HEK293 (cell line): ENCODE data around the gene RHBDL3.

Source experiments
- EGR2 ChIP-seq: fragments of 450-650 bp; formaldehyde crosslinking; IDR thresholded peaks from 2 replicates; pipeline ENCODE4 v1.5.1; 2016; ENCODE audit warnings: low read depth, missing biosample characterization, missing genetic modification characterization
- FEZF1 ChIP-seq: fragments of 450-650 bp; formaldehyde crosslinking; IDR thresholded peaks from 2 replicates; pipeline ENCODE4 v1.5.1; 2016; ENCODE audit warnings: missing biosample characterization, missing genetic modification characterization
- HOXD13 ChIP-seq: sonication (generic); formaldehyde crosslinking; IDR thresholded peaks from 2 replicates; pipeline ENCODE4 v1.8.0; 2022; ENCODE audit warnings: missing genetic modification reagents, borderline replicate concordance
- MEIS1 ChIP-seq: sonication (generic); formaldehyde crosslinking; IDR thresholded peaks from 2 replicates; pipeline ENCODE4 v1.8.1; 2022; ENCODE audit warnings: missing genetic modification reagents, mild to moderate bottlenecking, borderline replicate concordance
- MYNN ChIP-seq: fragments of 450-650 bp; formaldehyde crosslinking; IDR thresholded peaks from 2 replicates; pipeline ENCODE4 v1.5.1; 2016; ENCODE audit warnings: missing biosample characterization, missing genetic modification characterization, borderline replicate concordance
- OSR2 ChIP-seq: fragments of 450-650 bp; formaldehyde crosslinking; IDR thresholded peaks from 2 replicates; pipeline ENCODE4 v1.5.1; 2016; ENCODE audit warnings: missing biosample characterization, missing genetic modification characterization
- SCRT1 ChIP-seq: fragments of 450-650 bp; formaldehyde crosslinking; IDR thresholded peaks from 2 replicates; pipeline ENCODE4 v1.5.1; 2016; ENCODE audit warnings: missing biosample characterization, missing genetic modification characterization, borderline replicate concordance
- TSHZ1 ChIP-seq: fragments of 450-650 bp; formaldehyde crosslinking; IDR thresholded peaks from 2 replicates; pipeline ENCODE4 v1.5.1; 2016; ENCODE audit warnings: missing biosample characterization, missing genetic modification characterization, borderline replicate concordance
- WT1 ChIP-seq: fragments of 450-650 bp; formaldehyde crosslinking; IDR thresholded peaks from 2 replicates; pipeline ENCODE4 v1.5.1; 2016; ENCODE audit warnings: missing biosample characterization, missing genetic modification characterization
- ZBTB17 ChIP-seq: fragments of 450-650 bp; formaldehyde crosslinking; IDR thresholded peaks from 2 replicates; pipeline ENCODE4 v1.5.1; 2016; ENCODE audit warnings: missing biosample characterization, missing genetic modification characterization
- ZBTB20 ChIP-seq: fragments of 450-650 bp; formaldehyde crosslinking; IDR thresholded peaks from 2 replicates; pipeline ENCODE4 v1.5.1; 2016; ENCODE audit warnings: missing biosample characterization, missing genetic modification characterization
- ZEB2 ChIP-seq: fragments of 450-650 bp; formaldehyde crosslinking; IDR thresholded peaks from 2 replicates; pipeline ENCODE4 v1.5.1; 2016; ENCODE audit warnings: missing biosample characterization, missing genetic modification characterization
- ZNF112 ChIP-seq: fragments of 450-650 bp; formaldehyde crosslinking; IDR thresholded peaks from 2 replicates; pipeline ENCODE4 v1.5.0; 2017; ENCODE audit warnings: missing biosample characterization, missing genetic modification characterization
- ZNF121 ChIP-seq: fragments of 450-650 bp; formaldehyde crosslinking; IDR thresholded peaks from 2 replicates; pipeline ENCODE4 v1.5.1; 2016; ENCODE audit warnings: missing biosample characterization, missing genetic modification characterization
- ZNF132 ChIP-seq: fragments of 450-650 bp; formaldehyde crosslinking; IDR thresholded peaks from 2 replicates; pipeline ENCODE4 v1.5.1; 2017; ENCODE audit warnings: missing biosample characterization, missing genetic modification characterization, borderline replicate concordance
- ZNF133 ChIP-seq: fragments of 450-650 bp; formaldehyde crosslinking; IDR thresholded peaks from 2 replicates; pipeline ENCODE4 v1.5.1; 2016; ENCODE audit warnings: missing biosample characterization, missing genetic modification characterization
- ZNF16 ChIP-seq: fragments of 450-650 bp; formaldehyde crosslinking; IDR thresholded peaks from 2 replicates; pipeline ENCODE4 v1.5.1; 2016; ENCODE audit warnings: low read depth, missing biosample characterization, missing genetic modification characterization
- ZNF174 ChIP-seq: fragments of 450-650 bp; formaldehyde crosslinking; IDR thresholded peaks from 2 replicates; pipeline ENCODE4 v1.5.0; 2017; ENCODE audit warnings: missing biosample characterization, mild to moderate bottlenecking, missing genetic modification characterization
- ZNF221 ChIP-seq: fragments of 450-650 bp; formaldehyde crosslinking; IDR thresholded peaks from 2 replicates; pipeline ENCODE4 v1.5.1; 2017; ENCODE audit warnings: missing biosample characterization, missing genetic modification characterization, borderline replicate concordance
- ZNF223 ChIP-seq: fragments of 450-650 bp; formaldehyde crosslinking; IDR thresholded peaks from 2 replicates; pipeline ENCODE4 v1.5.1; 2016; ENCODE audit warnings: missing biosample characterization, missing genetic modification characterization
- ZNF366 ChIP-seq: fragments of 450-650 bp; formaldehyde crosslinking; conservative IDR thresholded peaks from 2 replicates; pipeline ENCODE4 v1.5.1; 2016; ENCODE audit warnings: missing biosample characterization, missing genetic modification characterization
- ZNF501 ChIP-seq: fragments of 450-650 bp; formaldehyde crosslinking; IDR thresholded peaks from 2 replicates; pipeline ENCODE4 v1.5.1; 2016; ENCODE audit warnings: missing biosample characterization, missing genetic modification characterization
- ZNF600 ChIP-seq: fragments of 450-650 bp; formaldehyde crosslinking; IDR thresholded peaks from 2 replicates; pipeline ENCODE4 v1.5.1; 2016; ENCODE audit warnings: missing biosample characterization, missing genetic modification characterization
- ZNF626 ChIP-seq: fragments of 450-650 bp; sonication (Bioruptor Pico); formaldehyde crosslinking; IDR thresholded peaks from 2 replicates; pipeline ENCODE4 v1.5.1; 2018; ENCODE audit warnings: missing biosample characterization, missing genetic modification characterization, inconsistent platforms
- ZNF658 ChIP-seq: fragments of 450-650 bp; formaldehyde crosslinking; IDR thresholded peaks from 2 replicates; pipeline ENCODE4; 2016; ENCODE audit warnings: missing biosample characterization, missing genetic modification characterization
- TF ChIP-seq, protein P1 (sequence below): fragments of 450-650 bp; formaldehyde crosslinking; IDR thresholded peaks from 2 replicates; pipeline ENCODE4 v1.5.0; 2017; ENCODE audit warnings: missing biosample characterization, missing genetic modification characterization, borderline replicate concordance
- TF ChIP-seq, protein P2 (sequence below): fragments of 450-650 bp; formaldehyde crosslinking; IDR thresholded peaks from 2 replicates; pipeline ENCODE4 v1.5.1; 2016; ENCODE audit warnings: missing biosample characterization, missing genetic modification characterization, low read depth
- TF ChIP-seq, protein P3 (sequence below): fragments of 450-650 bp; formaldehyde crosslinking; IDR thresholded peaks from 2 replicates; pipeline ENCODE4 v1.5.1; 2017; ENCODE audit warnings: missing biosample characterization, missing genetic modification characterization
- TF ChIP-seq, protein P4 (sequence below): fragments of 450-650 bp; formaldehyde crosslinking; IDR thresholded peaks from 2 replicates; pipeline ENCODE4 v1.5.1; 2017; ENCODE audit warnings: missing biosample characterization, missing genetic modification characterization

RHBDL3 gene

GRCh38 chr17:32298721-32299579 is 33.3 kb downstream of the RHBDL3 start (continued):
- TF ChIP-seq, protein P1, sequence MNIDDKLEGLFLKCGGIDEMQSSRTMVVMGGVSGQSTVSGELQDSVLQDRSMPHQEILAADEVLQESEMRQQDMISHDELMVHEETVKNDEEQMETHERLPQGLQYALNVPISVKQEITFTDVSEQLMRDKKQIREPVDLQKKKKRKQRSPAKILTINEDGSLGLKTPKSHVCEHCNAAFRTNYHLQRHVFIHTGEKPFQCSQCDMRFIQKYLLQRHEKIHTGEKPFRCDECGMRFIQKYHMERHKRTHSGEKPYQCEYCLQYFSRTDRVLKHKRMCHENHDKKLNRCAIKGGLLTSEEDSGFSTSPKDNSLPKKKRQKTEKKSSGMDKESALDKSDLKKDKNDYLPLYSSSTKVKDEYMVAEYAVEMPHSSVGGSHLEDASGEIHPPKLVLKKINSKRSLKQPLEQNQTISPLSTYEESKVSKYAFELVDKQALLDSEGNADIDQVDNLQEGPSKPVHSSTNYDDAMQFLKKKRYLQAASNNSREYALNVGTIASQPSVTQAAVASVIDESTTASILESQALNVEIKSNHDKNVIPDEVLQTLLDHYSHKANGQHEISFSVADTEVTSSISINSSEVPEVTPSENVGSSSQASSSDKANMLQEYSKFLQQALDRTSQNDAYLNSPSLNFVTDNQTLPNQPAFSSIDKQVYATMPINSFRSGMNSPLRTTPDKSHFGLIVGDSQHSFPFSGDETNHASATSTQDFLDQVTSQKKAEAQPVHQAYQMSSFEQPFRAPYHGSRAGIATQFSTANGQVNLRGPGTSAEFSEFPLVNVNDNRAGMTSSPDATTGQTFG (tag by site-specific recombination), result no peak
- TF ChIP-seq ZNF112 (tag by site-specific recombination), result no peak
- 0 out of 2 replicates have a peak, but pooled peaks have one; percentile 51 for TF ChIP-seq ZNF221 (tag by site-specific recombination)
- TF ChIP-seq OSR2 (tag by site-specific recombination), result peak; percentile 98
- no peak for TF ChIP-seq ZNF626 (tag by site-specific recombination)
- TF ChIP-seq ZNF223, result no peak
- peak; percentile 54 for TF ChIP-seq ZNF366 (tag by site-specific recombination)
- no peak for TF ChIP-seq ZNF501
- TF ChIP-seq WT1, result peak; percentile 99
- TF ChIP-seq, protein P2, sequence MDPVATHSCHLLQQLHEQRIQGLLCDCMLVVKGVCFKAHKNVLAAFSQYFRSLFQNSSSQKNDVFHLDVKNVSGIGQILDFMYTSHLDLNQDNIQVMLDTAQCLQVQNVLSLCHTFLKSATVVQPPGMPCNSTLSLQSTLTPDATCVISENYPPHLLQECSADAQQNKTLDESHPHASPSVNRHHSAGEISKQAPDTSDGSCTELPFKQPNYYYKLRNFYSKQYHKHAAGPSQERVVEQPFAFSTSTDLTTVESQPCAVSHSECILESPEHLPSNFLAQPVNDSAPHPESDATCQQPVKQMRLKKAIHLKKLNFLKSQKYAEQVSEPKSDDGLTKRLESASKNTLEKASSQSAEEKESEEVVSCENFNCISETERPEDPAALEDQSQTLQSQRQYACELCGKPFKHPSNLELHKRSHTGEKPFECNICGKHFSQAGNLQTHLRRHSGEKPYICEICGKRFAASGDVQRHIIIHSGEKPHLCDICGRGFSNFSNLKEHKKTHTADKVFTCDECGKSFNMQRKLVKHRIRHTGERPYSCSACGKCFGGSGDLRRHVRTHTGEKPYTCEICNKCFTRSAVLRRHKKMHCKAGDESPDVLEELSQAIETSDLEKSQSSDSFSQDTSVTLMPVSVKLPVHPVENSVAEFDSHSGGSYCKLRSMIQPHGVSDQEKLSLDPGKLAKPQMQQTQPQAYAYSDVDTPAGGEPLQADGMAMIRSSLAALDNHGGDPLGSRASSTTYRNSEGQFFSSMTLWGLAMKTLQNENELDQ, result peak; percentile 59; the same call in 1 of the 2 replicates
- TF ChIP-seq ZNF174 (tag by site-specific recombination), result no peak
- peak; percentile 88 for TF ChIP-seq ZEB2 (tag by site-specific recombination)
- no peak for TF ChIP-seq MYNN
- no peak for TF ChIP-seq MEIS1 (CRISPR knock-in tag)
- peak; percentile 67 for TF ChIP-seq EGR2 (tag by site-specific recombination)
- no peak for TF ChIP-seq ZNF658 (tag by site-specific recombination)
- TF ChIP-seq ZNF121 (tag by site-specific recombination), result no peak
- TF ChIP-seq, protein P3, sequence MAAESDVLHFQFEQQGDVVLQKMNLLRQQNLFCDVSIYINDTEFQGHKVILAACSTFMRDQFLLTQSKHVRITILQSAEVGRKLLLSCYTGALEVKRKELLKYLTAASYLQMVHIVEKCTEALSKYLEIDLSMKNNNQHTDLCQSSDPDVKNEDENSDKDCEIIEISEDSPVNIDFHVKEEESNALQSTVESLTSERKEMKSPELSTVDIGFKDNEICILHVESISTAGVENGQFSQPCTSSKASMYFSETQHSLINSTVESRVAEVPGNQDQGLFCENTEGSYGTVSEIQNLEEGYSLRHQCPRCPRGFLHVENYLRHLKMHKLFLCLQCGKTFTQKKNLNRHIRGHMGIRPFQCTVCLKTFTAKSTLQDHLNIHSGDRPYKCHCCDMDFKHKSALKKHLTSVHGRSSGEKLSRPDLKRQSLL (tag by site-specific recombination), result no peak
- peak; percentile 98 for TF ChIP-seq FEZF1 (tag by site-specific recombination)
- TF ChIP-seq ZNF132, result no peak
- no peak for TF ChIP-seq SCRT1
- TF ChIP-seq HOXD13 (CRISPR knock-in tag), result no peak
- TF ChIP-seq ZBTB17, result peak; percentile 64
- TF ChIP-seq ZNF133 (tag by site-specific recombination), result no peak
- TF ChIP-seq TSHZ1, result peak; percentile 96
- TF ChIP-seq, protein P4, sequence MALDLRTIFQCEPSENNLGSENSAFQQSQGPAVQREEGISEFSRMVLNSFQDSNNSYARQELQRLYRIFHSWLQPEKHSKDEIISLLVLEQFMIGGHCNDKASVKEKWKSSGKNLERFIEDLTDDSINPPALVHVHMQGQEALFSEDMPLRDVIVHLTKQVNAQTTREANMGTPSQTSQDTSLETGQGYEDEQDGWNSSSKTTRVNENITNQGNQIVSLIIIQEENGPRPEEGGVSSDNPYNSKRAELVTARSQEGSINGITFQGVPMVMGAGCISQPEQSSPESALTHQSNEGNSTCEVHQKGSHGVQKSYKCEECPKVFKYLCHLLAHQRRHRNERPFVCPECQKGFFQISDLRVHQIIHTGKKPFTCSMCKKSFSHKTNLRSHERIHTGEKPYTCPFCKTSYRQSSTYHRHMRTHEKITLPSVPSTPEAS (tag by site-specific recombination), result 0 out of 2 replicates have a peak, but pooled peaks have one; percentile 60
- no peak; the same call in 1 of the 2 replicates for TF ChIP-seq ZBTB20 (tag by site-specific recombination)
- 0 out of 2 replicates have a peak, but pooled peaks have one; percentile 8 for TF ChIP-seq ZNF600
- no peak for TF ChIP-seq ZNF16 (tag by site-specific recombination)
